Rectal smooth muscle tissue (tissue), 1 donor: Measurements from ENCODE around the gene VTN.

ENCODE experiments used
- H3K27ac ChIP-seq: one replicate; pipeline ENCODE4 v1.7.0; 2013; ENCODE audit warnings: low read depth, low read length, inconsistent platforms
- H3K27me3 ChIP-seq: one replicate; pipeline ENCODE4 v1.7.0; 2013; ENCODE audit warnings: low read length; ENCODE audit not compliant: control insufficient read depth, insufficient read depth
- H3K36me3 ChIP-seq: one replicate; pipeline ENCODE4 v1.7.0; 2013; ENCODE audit warnings: low read length; ENCODE audit not compliant: control insufficient read depth, insufficient read depth
- H3K4me1 ChIP-seq: one replicate; pipeline ENCODE4 v1.7.0; 2013; ENCODE audit warnings: low read length; ENCODE audit not compliant: control insufficient read depth, insufficient read depth
- H3K4me3 ChIP-seq: one replicate; pipeline ENCODE4 v1.7.0; 2013; ENCODE audit warnings: low read length
- H3K9ac ChIP-seq: one replicate; pipeline ENCODE4 v1.7.0; 2013; ENCODE audit warnings: low read length

The VTN gene

GRCh38 chr17:28404007-28404406 lies 33.9 kb upstream of the VTN start:
- Histone ChIP-seq H3K27me3 (no peaks in the 10 kb centered on the region), H3K4me3 (no peak overlapping the region), H3K9ac (no peak overlapping the region), H3K27ac (no peak overlapping the region), H3K4me1 (peaks cover 8% of the 10 kb centered on the region), H3K36me3 (no peaks in the 10 kb centered on the region)

GRCh38 chr17:28402844-28403243 lies 32.7 kb upstream of the VTN start:
- Histone ChIP-seq H3K4me1 (peaks cover 8% of the 10 kb centered on the region), H3K4me3 (no peak overlapping the region), H3K36me3 (no peaks in the 10 kb centered on the region), H3K9ac (no peak overlapping the region), H3K27ac (no peak overlapping the region), H3K27me3 (no peaks in the 10 kb centered on the region)

- Histone ChIP-seq H3K4me1 (peaks cover 8% of the 10 kb centered on the region), H3K27ac (no peak overlapping the region), H3K9ac (no peak overlapping the region), H3K4me3 (no peak overlapping the region), H3K36me3 (no peaks in the 10 kb centered on the region), H3K27me3 (no peaks in the 10 kb centered on the region)
Measured at GRCh38 chr17:28402224-28402630, 32.1 kb upstream of the VTN start.

GRCh38 chr17:28399808-28400207 lies 29.7 kb upstream of the VTN start:
- Histone ChIP-seq H3K4me3 (no peak overlapping the region), H3K4me1 (no peaks in the 10 kb centered on the region), H3K9ac (no peak overlapping the region), H3K27me3 (no peaks in the 10 kb centered on the region), H3K36me3 (peaks cover 8% of the 10 kb centered on the region), H3K27ac (no peak overlapping the region)

GRCh38 chr17:28398280-28398981 lies 28.3 kb upstream of the VTN start:
- no peak overlapping the region for H3K27ac ChIP-seq
- H3K4me1 ChIP-seq, result no peaks in the 10 kb centered on the region
- peaks cover 13% of the 10 kb centered on the region for H3K36me3 ChIP-seq
- H3K9ac ChIP-seq, result no peak overlapping the region
- H3K27me3 ChIP-seq, result no peaks in the 10 kb centered on the region
- no peak overlapping the region for H3K4me3 ChIP-seq

- H3K27ac ChIP-seq, result no peak overlapping the region
- H3K4me3 ChIP-seq, result no peak overlapping the region
- no peaks in the 10 kb centered on the region for H3K27me3 ChIP-seq
- no peaks in the 10 kb centered on the region for H3K4me1 ChIP-seq
- no peak overlapping the region for H3K9ac ChIP-seq
- H3K36me3 ChIP-seq, result peaks cover 16% of the 10 kb centered on the region
Measured at GRCh38 chr17:28397687-28398279, 27.7 kb upstream of the VTN start.

GRCh38 chr17:28397275-28397674 lies 27.2 kb upstream of the VTN start:
- peaks cover 16% of the 10 kb centered on the region for H3K36me3 ChIP-seq
- H3K27ac ChIP-seq, result no peak overlapping the region
- H3K9ac ChIP-seq, result no peak overlapping the region

GRCh38 chr17:28396635-28397239 lies 26.6 kb upstream of the VTN start:
- Histone ChIP-seq H3K27ac (no peak overlapping the region), H3K36me3 (peaks cover 16% of the 10 kb centered on the region)

More at GRCh38 chr17:28397275-28397674, 27.2 kb upstream of the VTN start:
- no peaks in the 10 kb centered on the region for H3K4me1 ChIP-seq
- no peak overlapping the region for H3K4me3 ChIP-seq
- no peaks in the 10 kb centered on the region for H3K27me3 ChIP-seq

GRCh38 chr17:28395968-28396367 lies 25.9 kb upstream of the VTN start:
- Histone ChIP-seq H3K9ac (no peak overlapping the region), H3K4me1 (no peaks in the 10 kb centered on the region), H3K4me3 (no peak overlapping the region), H3K27me3 (no peaks in the 10 kb centered on the region), H3K27ac (no peak overlapping the region), H3K36me3 (peaks cover 19% of the 10 kb centered on the region)

More at GRCh38 chr17:28396635-28397239, 26.6 kb upstream of the VTN start:
- Histone ChIP-seq H3K4me1 (no peaks in the 10 kb centered on the region), H3K4me3 (no peak overlapping the region), H3K27me3 (no peaks in the 10 kb centered on the region), H3K9ac (no peak overlapping the region)

GRCh38 chr17:28395426-28395825 lies 25.3 kb upstream of the VTN start:
- no peak overlapping the region for H3K4me3 ChIP-seq
- H3K4me1 ChIP-seq, result no peaks in the 10 kb centered on the region
- H3K27ac ChIP-seq, result no peak overlapping the region
- H3K36me3 ChIP-seq, result peaks cover 22% of the 10 kb centered on the region
- no peak overlapping the region for H3K9ac ChIP-seq
- H3K27me3 ChIP-seq, result no peaks in the 10 kb centered on the region

- H3K27me3 ChIP-seq, result no peaks in the 10 kb centered on the region
- H3K4me1 ChIP-seq, result no peaks in the 10 kb centered on the region
Measured at GRCh38 chr17:28394337-28395116, 24.4 kb upstream of the VTN start.

GRCh38 chr17:28392491-28392890 lies 22.4 kb upstream of the VTN start:
- no peaks in the 10 kb centered on the region for H3K4me1 ChIP-seq
- H3K9ac ChIP-seq, result no peak overlapping the region
- H3K36me3 ChIP-seq, result peaks cover 34% of the 10 kb centered on the region
- no peak overlapping the region for H3K27ac ChIP-seq
- no peaks in the 10 kb centered on the region for H3K27me3 ChIP-seq
- no peak overlapping the region for H3K4me3 ChIP-seq

More at GRCh38 chr17:28394337-28395116, 24.4 kb upstream of the VTN start:
- Histone ChIP-seq H3K9ac (no peak overlapping the region), H3K4me3 (no peak overlapping the region), H3K36me3 (peaks cover 26% of the 10 kb centered on the region), H3K27ac (no peak overlapping the region)
